ENCODE measurements around the gene FASLG. TPM values are rescaled to one million over a fixed set of nuclear protein-coding genes. Genes with fewer than 3 reads are reported as not detected.

FASLG gene
- total RNA-seq, 1 experiment from 2014 or later = not detected

DNA sequence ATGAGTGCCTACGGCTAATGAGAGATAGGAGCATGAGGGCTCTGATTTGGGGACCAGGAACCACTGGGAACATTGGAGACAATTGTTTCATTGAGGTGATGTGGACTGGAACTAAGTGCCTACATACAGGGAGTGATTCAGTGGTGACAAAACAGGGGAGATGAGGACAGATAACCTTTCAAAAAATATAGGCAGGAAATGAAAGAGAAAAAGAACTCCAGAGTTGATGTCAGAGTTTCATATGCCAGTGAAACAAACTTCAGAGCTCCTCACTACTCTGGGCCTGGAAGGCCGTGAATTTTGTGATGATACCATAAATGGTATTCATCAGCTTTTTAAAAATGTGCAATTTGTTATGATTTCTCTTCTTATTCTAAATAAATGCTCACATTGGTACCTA lies 39.3 kb downstream of the FASLG start:
- no peaks in the 10 kb centered on the region for H3K36me3 Mint-ChIP-seq
- ATAC-seq = no peak
- H3K4me1 Mint-ChIP-seq = 0 out of 2 replicates have a peak, but pooled peaks cover 3% of the 10 kb centered on the region
- TF ChIP-seq KAT7 (CRISPR knock-in tag; IDR thresholded peaks at IDR 0.05; ENCODE audit: borderline replicate concordance) (no peak), ELF4 (CRISPR knock-in tag; IDR thresholded peaks at IDR 0.05; ENCODE audit: low read depth) (no peak), NFATC4 (CRISPR knock-in tag; IDR thresholded peaks at IDR 0.05) (no peak), ZNF425 (CRISPR knock-in tag; conservative IDR thresholded peaks at IDR 0.05) (no peak), CREM (CRISPR knock-in tag; IDR thresholded peaks at IDR 0.05) (no peak), NFYB (CRISPR knock-in tag; conservative IDR thresholded peaks at IDR 0.05; ENCODE audit: low read depth) (no peak), ATF1 (CRISPR knock-in tag; IDR thresholded peaks at IDR 0.05) (no peak), ESRRA (CRISPR knock-in tag; IDR thresholded peaks at IDR 0.05; ENCODE audit: borderline replicate concordance) (no peak), TCF7 (CRISPR knock-in tag; IDR thresholded peaks at IDR 0.05; ENCODE audit: low read depth) (no peak), USF1 (CRISPR knock-in tag; IDR thresholded peaks at IDR 0.05) (no peak), SMAD4 (CRISPR knock-in tag; IDR thresholded peaks at IDR 0.05) (no peak)
- TF ChIP-seq, protein P1, sequence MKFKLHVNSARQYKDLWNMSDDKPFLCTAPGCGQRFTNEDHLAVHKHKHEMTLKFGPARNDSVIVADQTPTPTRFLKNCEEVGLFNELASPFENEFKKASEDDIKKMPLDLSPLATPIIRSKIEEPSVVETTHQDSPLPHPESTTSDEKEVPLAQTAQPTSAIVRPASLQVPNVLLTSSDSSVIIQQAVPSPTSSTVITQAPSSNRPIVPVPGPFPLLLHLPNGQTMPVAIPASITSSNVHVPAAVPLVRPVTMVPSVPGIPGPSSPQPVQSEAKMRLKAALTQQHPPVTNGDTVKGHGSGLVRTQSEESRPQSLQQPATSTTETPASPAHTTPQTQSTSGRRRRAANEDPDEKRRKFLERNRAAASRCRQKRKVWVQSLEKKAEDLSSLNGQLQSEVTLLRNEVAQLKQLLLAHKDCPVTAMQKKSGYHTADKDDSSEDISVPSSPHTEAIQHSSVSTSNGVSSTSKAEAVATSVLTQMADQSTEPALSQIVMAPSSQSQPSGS (CRISPR knock-in tag; IDR thresholded peaks at IDR 0.05; ENCODE audit: borderline replicate concordance, low read depth) = no peak
- TF ChIP-seq, protein P2, sequence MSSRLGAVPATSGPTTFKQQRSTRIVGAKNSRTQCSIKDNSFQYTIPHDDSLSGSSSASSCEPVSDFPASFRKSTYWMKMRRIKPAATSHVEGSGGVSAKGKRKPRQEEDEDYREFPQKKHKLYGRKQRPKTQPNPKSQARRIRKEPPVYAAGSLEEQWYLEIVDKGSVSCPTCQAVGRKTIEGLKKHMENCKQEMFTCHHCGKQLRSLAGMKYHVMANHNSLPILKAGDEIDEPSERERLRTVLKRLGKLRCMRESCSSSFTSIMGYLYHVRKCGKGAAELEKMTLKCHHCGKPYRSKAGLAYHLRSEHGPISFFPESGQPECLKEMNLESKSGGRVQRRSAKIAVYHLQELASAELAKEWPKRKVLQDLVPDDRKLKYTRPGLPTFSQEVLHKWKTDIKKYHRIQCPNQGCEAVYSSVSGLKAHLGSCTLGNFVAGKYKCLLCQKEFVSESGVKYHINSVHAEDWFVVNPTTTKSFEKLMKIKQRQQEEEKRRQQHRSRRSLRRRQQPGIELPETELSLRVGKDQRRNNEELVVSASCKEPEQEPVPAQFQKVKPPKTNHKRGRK (CRISPR knock-in tag; IDR thresholded peaks at IDR 0.05; ENCODE audit: borderline replicate concordance) = no peak
- TF ChIP-seq, protein P3, sequence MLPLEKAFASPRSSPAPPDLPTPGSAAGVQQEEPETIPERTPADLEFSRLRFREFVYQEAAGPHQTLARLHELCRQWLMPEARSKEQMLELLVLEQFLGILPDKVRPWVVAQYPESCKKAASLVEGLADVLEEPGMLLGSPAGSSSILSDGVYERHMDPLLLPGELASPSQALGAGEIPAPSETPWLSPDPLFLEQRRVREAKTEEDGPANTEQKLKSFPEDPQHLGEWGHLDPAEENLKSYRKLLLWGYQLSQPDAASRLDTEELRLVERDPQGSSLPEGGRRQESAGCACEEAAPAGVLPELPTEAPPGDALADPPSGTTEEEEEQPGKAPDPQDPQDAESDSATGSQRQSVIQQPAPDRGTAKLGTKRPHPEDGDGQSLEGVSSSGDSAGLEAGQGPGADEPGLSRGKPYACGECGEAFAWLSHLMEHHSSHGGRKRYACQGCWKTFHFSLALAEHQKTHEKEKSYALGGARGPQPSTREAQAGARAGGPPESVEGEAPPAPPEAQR (CRISPR knock-in tag; IDR thresholded peaks at IDR 0.05) = no peak
- POLR2A ChIA-PET = no interaction called here
- DNase-seq (ENCODE audit: low spot score) = no peak
- H3K27ac Mint-ChIP-seq = no peak overlapping the region
- H3K4me3 Mint-ChIP-seq = no peak overlapping the region
- H3K27me3 Mint-ChIP-seq (ENCODE audit: low read depth) = no peaks in the 10 kb centered on the region
- H3K9me3 Mint-ChIP-seq = no peaks in the 10 kb centered on the region
- CTCF ChIA-PET = no interaction called here

DNA sequence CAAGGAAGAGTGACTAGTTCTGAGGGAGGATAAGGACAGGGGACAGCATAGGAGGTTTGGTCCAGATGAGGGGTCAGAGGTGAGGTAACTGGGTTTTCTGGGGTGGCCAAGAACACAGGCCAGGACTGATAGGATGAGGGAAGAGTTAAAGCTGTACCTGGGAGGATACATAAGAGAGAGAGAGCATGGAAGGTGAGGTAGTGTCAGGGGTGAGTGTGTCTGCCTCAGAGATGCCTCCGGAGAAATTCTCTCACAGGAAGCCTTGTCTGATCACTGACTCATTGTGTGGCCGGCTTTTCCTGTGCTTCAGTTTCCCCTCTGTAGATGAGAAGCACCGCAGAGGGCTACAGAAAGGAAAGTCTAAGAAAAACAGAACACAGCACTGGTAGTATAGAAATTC lies 40.2 kb downstream of the FASLG start:
- CTCF ChIA-PET = no interaction called here
- POLR2A ChIA-PET = no interaction called here
- H3K4me1 Mint-ChIP-seq = peaks cover 3% of the 10 kb centered on the region; the same call in 1 of the 2 replicates
- no peak overlapping the region for H3K27ac Mint-ChIP-seq
- H3K9me3 Mint-ChIP-seq = no peaks in the 10 kb centered on the region
- DNase-seq (ENCODE audit: low spot score) = no peak
- H3K36me3 Mint-ChIP-seq = no peaks in the 10 kb centered on the region
- no peak overlapping the region for H3K4me3 Mint-ChIP-seq
- no peak for ATAC-seq
- H3K27me3 Mint-ChIP-seq (ENCODE audit: low read depth) = no peaks in the 10 kb centered on the region
- TF ChIP-seq FOXP1 (CRISPR knock-in tag; IDR thresholded peaks at IDR 0.05; ENCODE audit: borderline replicate concordance) (no peak), ZNF423 (CRISPR knock-in tag; IDR thresholded peaks at IDR 0.05) (no peak), E2F1 (CRISPR knock-in tag; IDR thresholded peaks at IDR 0.05) (no peak), ZNF317 (CRISPR knock-in tag; IDR thresholded peaks at IDR 0.05; ENCODE audit: borderline replicate concordance, low read depth) (no peak), KAT7 (CRISPR knock-in tag; IDR thresholded peaks at IDR 0.05; ENCODE audit: borderline replicate concordance) (no peak), ERG (CRISPR knock-in tag; IDR thresholded peaks at IDR 0.05) (no peak), ZNF121 (CRISPR knock-in tag; IDR thresholded peaks at IDR 0.05) (no peak), CREM (CRISPR knock-in tag; IDR thresholded peaks at IDR 0.05) (no peak), CREB1 (CRISPR knock-in tag; IDR thresholded peaks at IDR 0.05) (no peak), NFE2L1 (CRISPR knock-in tag; IDR thresholded peaks at IDR 0.05) (no peak)
- TF ChIP-seq, protein P2 (CRISPR knock-in tag; IDR thresholded peaks at IDR 0.05; ENCODE audit: borderline replicate concordance) = no peak
- TF ChIP-seq, protein P4, sequence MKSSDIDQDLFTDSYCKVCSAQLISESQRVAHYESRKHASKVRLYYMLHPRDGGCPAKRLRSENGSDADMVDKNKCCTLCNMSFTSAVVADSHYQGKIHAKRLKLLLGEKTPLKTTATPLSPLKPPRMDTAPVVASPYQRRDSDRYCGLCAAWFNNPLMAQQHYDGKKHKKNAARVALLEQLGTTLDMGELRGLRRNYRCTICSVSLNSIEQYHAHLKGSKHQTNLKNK (CRISPR knock-in tag; IDR thresholded peaks at IDR 0.05) = no peak

Measured in WTC11 (cell line).